Loucy (cell line): ENCODE data around the gene TAF4B.
"Not testable (repeated sequence)": the region's sequence is repeated elsewhere in the genome, so short reads cannot be mapped to it uniquely, and the experiment has no call there.

Experiments
- H2AFZ ChIP-seq: fragments of 200-600 bp; sonication (generic); 2 replicates; pipeline ENCODE4 v1.6.0; 2016; ENCODE audit warnings: antibody characterized with exemption, mild to moderate bottlenecking, low read length, moderate library complexity
- H3F3A ChIP-seq: fragments of 200-600 bp; 2 replicates; pipeline ENCODE4 v1.6.0; 2016; ENCODE audit warnings: antibody characterized with exemption, low read depth, mild to moderate bottlenecking
- H3K27me3 ChIP-seq: fragments of 200-600 bp; sonication (generic); 2 replicates; pipeline ENCODE4 v1.6.1; 2014; ENCODE audit warnings: low read length, mild to moderate bottlenecking; ENCODE audit not compliant: insufficient read depth, poor library complexity, severe bottlenecking
- H3K36me3 ChIP-seq: fragments of 200-600 bp; sonication (generic); 2 replicates; pipeline ENCODE4 v1.6.1; 2016; ENCODE audit warnings: low read length; ENCODE audit not compliant: insufficient read depth
- H3K4me1 ChIP-seq: fragments of 200-600 bp; sonication (generic); 2 replicates; pipeline ENCODE4 v1.5.1; 2014; ENCODE audit warnings: low read length, mild to moderate bottlenecking; ENCODE audit not compliant: insufficient read depth, poor library complexity, severe bottlenecking
- H3K4me2 ChIP-seq: fragments of 200-600 bp; sonication (generic); 2 replicates; pipeline ENCODE4 v1.6.0; 2014; ENCODE audit warnings: antibody characterized with exemption, low read length, low read depth, mild to moderate bottlenecking; ENCODE audit not compliant: poor library complexity, severe bottlenecking
- H3K4me3 ChIP-seq: fragments of 200-600 bp; sonication (generic); 2 replicates; pipeline ENCODE4 v1.5.1; 2014; ENCODE audit warnings: low read length, mild to moderate bottlenecking, mixed read lengths; ENCODE audit not compliant: poor library complexity, severe bottlenecking
- H3K79me2 ChIP-seq: fragments of 200-600 bp; sonication (generic); 2 replicates; pipeline ENCODE4 v1.6.1; 2014; ENCODE audit warnings: low read length; ENCODE audit not compliant: insufficient read depth
- H3K9ac ChIP-seq: fragments of 200-600 bp; sonication (generic); 2 replicates; pipeline ENCODE4 v1.6.0; 2014; ENCODE audit warnings: mild to moderate bottlenecking, low read depth, low read length, moderate library complexity; ENCODE audit not compliant: poor library complexity, severe bottlenecking
- H3K9me2 ChIP-seq: fragments of 200-600 bp; sonication (generic); replicated peaks from 2 replicates; pipeline ENCODE4 v1.6.1; 2016; ENCODE audit warnings: low read depth, low read length, mixed read lengths
- H3K9me3 ChIP-seq: fragments of 200-600 bp; sonication (generic); 2 replicates; pipeline ENCODE4 v1.6.1; 2014; ENCODE audit warnings: mild to moderate bottlenecking, antibody characterized with exemption, low read length, low read depth; ENCODE audit not compliant: insufficient read depth
- H4K20me1 ChIP-seq: fragments of 200-600 bp; sonication (generic); 2 replicates; pipeline ENCODE4 v1.6.0; 2014; ENCODE audit warnings: antibody characterized with exemption, low read length, mild to moderate bottlenecking; ENCODE audit not compliant: insufficient read depth, poor library complexity, severe bottlenecking
- EZH2phosphoT487 ChIP-seq: fragments of 200-600 bp; IDR thresholded peaks from 2 replicates; pipeline ENCODE4 v1.6.1; 2018; ENCODE audit warnings: antibody characterized with exemption, mild to moderate bottlenecking, moderate library complexity, borderline replicate concordance
- TF ChIP-seq, protein P1 (sequence below): fragments of 200-600 bp; sonication (generic); conservative IDR thresholded peaks from 2 replicates; pipeline ENCODE4 v1.5.1; 2014; ENCODE audit warnings: mild to moderate bottlenecking, antibody characterized with exemption, low read length

Gene TAF4B

DNA sequence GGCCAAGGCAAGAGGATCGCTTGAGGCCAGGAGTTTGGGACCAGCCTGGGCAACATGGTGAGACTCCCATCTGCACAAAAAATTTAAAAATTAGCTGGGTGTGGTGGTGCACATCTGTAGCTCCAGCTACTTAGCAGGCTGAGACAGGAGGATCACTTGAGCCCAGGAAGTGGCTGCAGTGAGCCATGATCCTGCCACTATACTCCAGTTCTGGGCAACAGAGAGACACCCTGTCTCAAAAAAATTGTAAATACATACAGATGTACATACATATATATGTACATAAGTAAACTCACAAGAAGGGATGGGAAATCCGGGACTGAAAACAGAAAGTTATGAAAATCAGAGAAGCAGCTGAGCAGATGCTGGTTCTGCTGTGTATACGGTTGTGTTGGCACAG is 29.6 kb upstream of the TAF4B start:
- Histone ChIP-seq H3K79me2 (no peaks in the 10 kb centered on the region), H2AFZ (no peak overlapping the region), H3K27me3 (no peaks in the 10 kb centered on the region), H4K20me1 (no peaks in the 10 kb centered on the region), H3K9me3 (no peaks in the 10 kb centered on the region), H3K36me3 (no peaks in the 10 kb centered on the region), H3K4me2 (no peak overlapping the region), H3F3A (no peaks in the 10 kb centered on the region), H3K4me1 (no peaks in the 10 kb centered on the region), H3K9me2 (no peaks in the 10 kb centered on the region), H3K9ac (no peak overlapping the region), H3K4me3 (no peak overlapping the region)
- TF ChIP-seq, protein P1, sequence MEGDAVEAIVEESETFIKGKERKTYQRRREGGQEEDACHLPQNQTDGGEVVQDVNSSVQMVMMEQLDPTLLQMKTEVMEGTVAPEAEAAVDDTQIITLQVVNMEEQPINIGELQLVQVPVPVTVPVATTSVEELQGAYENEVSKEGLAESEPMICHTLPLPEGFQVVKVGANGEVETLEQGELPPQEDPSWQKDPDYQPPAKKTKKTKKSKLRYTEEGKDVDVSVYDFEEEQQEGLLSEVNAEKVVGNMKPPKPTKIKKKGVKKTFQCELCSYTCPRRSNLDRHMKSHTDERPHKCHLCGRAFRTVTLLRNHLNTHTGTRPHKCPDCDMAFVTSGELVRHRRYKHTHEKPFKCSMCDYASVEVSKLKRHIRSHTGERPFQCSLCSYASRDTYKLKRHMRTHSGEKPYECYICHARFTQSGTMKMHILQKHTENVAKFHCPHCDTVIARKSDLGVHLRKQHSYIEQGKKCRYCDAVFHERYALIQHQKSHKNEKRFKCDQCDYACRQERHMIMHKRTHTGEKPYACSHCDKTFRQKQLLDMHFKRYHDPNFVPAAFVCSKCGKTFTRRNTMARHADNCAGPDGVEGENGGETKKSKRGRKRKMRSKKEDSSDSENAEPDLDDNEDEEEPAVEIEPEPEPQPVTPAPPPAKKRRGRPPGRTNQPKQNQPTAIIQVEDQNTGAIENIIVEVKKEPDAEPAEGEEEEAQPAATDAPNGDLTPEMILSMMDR: no peak
- no peak for TF ChIP-seq EZH2phosphoT487

DNA sequence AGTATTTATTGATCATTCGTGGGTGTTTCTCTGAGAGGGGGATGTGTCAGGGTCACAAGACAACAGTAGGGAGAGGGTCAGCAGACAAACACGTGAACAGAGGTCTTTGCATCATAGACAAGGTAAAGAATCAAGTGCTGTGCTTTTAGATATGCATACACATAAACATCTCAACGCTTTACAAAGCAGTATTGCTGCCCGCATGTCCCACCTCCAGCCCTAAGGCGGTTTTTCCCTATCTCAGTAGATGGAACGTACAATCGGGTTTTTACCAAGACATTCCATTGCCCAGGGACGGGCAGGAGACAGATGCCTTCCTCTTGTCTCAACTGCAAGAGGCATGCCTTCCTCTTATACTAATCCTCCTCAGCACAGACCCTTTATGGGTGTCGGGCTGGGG is 24.2 kb upstream of the TAF4B start:
- H3K4me3 ChIP-seq, H3K9me2 ChIP-seq, H3K79me2 ChIP-seq, H3K36me3 ChIP-seq, H2AFZ ChIP-seq, H3K4me1 ChIP-seq, H4K20me1 ChIP-seq, H3K4me2 ChIP-seq, H3F3A ChIP-seq, H3K27me3 ChIP-seq, H3K9ac ChIP-seq, H3K9me3 ChIP-seq: not testable (repeated sequence)

DNA sequence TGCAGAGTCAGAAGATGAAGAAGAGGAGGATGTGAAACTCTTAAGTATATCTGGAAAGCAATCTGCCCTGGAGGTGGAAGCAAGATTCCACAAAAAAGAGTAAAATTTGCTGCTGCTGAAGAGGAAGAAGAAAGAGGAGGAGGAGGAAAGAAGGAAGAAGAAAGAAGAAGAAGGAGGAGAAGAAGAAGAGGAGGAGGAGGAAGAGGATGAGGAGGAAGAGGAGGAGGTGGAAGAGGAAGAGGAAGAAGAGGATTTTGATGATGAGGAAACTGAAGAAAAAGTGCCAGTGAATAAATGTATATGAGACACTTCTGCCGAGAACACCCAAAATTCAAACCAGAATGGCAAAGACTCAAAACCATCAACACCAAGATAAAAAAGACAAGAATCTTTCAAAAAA is 20.9 kb upstream of the TAF4B start:
- Histone ChIP-seq H3K9ac (no peak overlapping the region), H3F3A (no peaks in the 10 kb centered on the region), H4K20me1 (no peaks in the 10 kb centered on the region), H3K4me3 (no peak overlapping the region), H3K9me2 (no peaks in the 10 kb centered on the region), H3K79me2 (no peaks in the 10 kb centered on the region), H3K27me3 (no peaks in the 10 kb centered on the region), H3K9me3 (no peaks in the 10 kb centered on the region), H2AFZ (0 out of 2 replicates have a peak overlapping the region, but pooled peaks have one; percentile 30), H3K36me3 (no peaks in the 10 kb centered on the region), H3K4me1 (no peaks in the 10 kb centered on the region), H3K4me2 (no peak overlapping the region)
- TF ChIP-seq, protein P1: no peak
- no peak for TF ChIP-seq EZH2phosphoT487

DNA sequence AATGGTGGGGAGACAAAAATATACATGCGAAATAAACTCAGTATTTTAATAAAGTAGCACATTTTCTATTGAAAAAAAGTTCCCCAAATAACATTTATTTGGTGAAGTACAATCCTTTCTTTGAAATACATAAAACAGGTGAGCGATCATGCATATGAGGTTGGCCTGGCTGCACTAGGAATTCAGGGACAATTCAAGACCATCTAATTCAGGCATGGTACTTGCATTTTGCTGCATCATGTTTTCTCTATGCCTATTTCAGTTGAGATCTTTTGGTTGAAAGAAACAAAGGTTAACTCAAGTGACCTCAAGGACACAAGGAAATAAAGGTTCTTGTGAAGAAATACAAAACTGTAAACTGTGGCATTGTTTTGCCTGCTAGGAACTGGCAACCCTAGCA is 19.8 kb upstream of the TAF4B start:
- Histone ChIP-seq H4K20me1 (no peaks in the 10 kb centered on the region), H3K27me3 (no peaks in the 10 kb centered on the region), H3F3A (no peaks in the 10 kb centered on the region), H3K36me3 (no peaks in the 10 kb centered on the region), H3K9me2 (no peaks in the 10 kb centered on the region), H3K4me1 (no peaks in the 10 kb centered on the region), H3K4me2 (no peak overlapping the region), H3K4me3 (no peak overlapping the region), H3K9ac (no peak overlapping the region), H3K79me2 (no peaks in the 10 kb centered on the region), H2AFZ (no peak overlapping the region), H3K9me3 (no peaks in the 10 kb centered on the region)
- TF ChIP-seq, protein P1: no peak
- no peak for TF ChIP-seq EZH2phosphoT487
